Hematopoietic multipotent progenitor cell (in vitro differentiated cells): ENCODE data around the gene CEP170B. TPM values are rescaled to one million over a fixed set of nuclear protein-coding genes. Genes with fewer than 3 reads are reported as not detected.
A peak's percentile ranks its signal among the peaks of the same experiment; 100 is the strongest.
"Not testable (repeated sequence)": the region's sequence is repeated elsewhere in the genome, so short reads cannot be mapped to it uniquely, and the experiment has no call there.

ENCODE experiments used
- DNase-seq, 3 donors: peaks; one replicate each; pipeline ENCODE4 v3.0.0-alpha.2; 2011 to 2015; ENCODE audit warnings: low read depth in 2 of 3, low spot score in 2 of 3
- total RNA-seq: library from RNA; depleted of rRNA; stranded (reverse); fragments of >200 nt; gene quantifications from one replicate; pipeline ENCODE4 v1.2.3, GENCODE V29; 2012

Gene CEP170B
- total RNA-seq, result 0.81 TPM

DNA sequence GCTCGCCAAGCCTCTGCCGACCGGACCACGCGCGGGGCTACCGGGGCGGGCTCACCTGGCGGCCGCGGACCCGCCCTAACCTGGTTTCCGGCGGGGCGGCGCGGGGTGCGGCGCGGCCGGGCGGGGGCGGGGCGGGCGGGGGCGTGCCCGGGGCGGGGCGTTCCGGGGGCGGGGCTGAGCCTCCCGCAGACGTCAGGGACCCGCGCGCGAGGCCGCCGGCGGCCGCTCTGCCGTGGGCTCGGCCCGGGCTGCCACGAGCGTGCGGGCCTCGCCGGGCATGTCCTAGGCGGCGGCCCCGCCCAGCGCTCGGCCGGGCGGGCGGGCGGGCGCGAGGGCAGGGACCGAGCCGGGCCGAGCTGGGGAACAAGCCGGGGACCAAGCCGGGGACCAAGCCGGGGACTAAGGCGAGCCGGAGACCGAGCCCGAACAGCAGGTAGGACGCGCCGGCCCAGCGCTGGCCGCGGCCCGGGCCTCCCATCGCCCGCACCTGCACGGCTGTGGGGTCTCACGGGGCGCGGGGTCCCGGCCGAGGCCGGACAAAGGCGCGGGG is at the start of gene CEP170B:
TSS of gene CEP170B (plus strand) at position 188 of the 550 bp plus-strand sequence. CDS start 3,183 bp downstream, outside the sequence.
- peak in 1 of 3 donors; percentile 20 for DNase-seq

- no peak for DNase-seq
These were observed 48.5 kb upstream of the CEP170B start for GRCh38 chr14:104816616-104816884.

GRCh38 chr14:104817930-104818713 is 46.9 kb upstream of the CEP170B start:
- no peak for DNase-seq

- no peak for DNase-seq
These were observed 46.3 kb upstream of the CEP170B start for GRCh38 chr14:104818714-104819161.

GRCh38 chr14:104819361-104819781 is 45.7 kb upstream of the CEP170B start:
- DNase-seq, result no peak

DNA sequence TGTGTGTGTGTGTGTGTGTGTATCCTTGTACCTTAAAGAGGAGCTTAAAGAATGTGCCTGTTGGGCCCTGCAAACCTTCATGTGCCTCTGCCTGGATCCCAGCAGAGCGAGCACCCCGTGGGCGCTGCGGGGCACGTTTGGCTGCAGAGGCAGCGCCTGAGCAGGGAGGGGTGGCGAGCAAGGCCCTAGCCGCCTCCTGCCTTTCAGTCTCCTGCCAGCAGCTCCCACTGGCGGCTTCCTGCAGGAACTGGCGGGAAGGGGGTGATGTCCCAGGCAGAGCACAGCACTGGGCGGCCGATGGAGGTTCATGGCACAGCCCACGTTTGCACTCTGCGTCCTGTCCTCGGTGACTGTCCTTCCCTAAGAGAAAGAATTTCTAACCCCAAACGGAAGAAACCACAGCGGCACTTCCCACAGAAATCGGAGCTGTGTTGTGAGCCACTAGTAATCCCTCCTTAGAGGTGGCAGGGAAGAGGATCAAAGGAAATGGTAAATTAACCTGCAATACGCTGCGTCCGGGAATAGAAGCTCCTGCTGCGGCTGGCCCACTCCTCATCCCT is 44.3 kb upstream of the CEP170B start:
- DNase-seq, result no peak

DNA sequence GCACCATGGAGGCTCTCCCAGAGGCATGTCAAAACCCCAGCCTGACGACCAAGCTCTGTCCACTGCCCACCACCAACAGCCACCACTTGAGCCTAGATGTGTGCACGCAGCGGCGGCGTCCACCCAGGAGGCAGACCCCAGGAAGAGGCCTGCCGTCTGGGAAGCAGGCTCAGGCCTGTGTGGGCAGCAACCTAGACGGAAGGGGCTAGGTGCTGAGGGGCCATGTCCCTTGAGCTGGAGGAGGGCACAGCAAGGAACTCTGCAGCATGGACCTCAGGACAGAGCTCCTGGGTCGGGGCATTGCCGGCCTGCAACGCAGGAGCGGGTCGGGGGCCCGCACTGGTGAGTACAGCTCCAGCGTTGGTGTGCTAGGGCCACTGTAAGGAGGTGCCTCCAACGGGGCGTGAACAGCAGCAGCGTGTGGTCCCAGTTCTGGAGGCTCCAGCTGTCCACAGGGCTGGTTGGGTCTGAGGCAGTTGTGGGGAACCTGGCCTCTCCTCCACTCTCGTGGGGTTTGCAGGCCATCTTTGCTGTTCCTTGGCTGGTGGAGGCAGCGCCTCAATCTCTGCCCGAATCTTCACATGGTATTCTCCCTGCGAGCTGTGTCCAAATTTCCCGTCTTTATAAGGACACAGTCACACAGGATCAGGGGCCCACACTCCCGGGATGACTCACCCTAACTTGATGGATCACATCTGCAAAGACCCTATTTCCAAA is 43.7 kb upstream of the CEP170B start:
- DNase-seq, result no peak

DNA sequence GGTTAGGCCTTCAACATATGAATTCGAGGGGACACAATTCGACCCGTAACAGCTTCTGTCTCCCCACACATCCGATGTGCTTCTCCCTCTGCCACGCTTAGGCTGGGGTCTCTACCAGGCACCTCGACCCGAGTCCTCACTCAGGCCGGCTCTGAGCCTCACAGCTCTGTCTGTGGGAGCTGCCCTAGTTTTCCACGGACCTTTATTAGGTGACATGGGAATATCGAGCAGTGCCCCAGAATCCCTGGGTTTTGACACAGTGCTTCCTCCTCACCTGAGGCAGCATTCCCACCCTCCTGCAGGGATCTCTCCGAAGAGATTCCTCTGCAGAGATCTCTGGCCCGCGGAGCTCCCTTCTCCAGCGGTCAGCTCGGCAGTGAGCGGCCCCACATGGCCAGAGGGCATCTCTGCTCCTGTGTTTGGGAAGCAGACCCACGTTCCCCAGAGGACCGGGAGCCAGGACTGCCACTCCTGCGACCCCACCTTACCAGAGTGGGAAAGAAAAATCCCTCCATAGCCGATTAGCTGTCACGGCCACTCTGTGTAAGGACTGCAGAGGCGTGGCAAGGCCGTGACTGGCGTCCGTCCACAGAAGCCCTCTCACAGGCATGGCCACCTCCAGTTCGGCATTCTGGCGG is 43.0 kb upstream of the CEP170B start:
- DNase-seq, result no peak

- DNase-seq, result no peak
These were observed 42.0 kb upstream of the CEP170B start for GRCh38 chr14:104822821-104823615.

DNA sequence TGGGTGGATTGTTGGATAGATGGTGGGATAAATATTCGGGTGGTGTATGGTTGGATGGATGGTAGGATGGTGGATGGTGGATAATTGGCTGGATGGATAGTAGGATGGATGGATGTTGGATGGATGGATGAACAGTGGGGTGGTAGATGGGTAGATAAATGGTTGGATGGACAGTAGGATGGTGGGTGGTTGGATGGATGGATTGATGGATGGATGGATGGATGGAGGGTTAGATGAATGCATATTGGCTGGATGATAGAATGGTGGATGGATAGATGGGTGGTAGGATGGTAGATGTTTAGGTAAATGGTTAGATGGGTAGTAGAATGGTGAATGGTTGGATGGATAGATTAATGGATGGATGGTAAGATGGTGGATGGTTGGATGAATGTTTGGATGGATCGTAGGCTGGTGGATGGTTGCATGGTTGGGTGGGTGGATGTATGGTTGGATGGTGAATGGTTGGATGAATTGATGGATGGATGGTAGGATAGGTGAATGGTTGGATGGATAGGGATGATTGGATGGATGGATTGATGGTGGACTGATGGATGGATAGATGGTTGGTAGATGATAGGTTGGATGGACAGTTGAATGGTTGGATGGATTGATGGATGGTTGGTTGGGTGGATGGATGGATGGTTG is 40.6 kb upstream of the CEP170B start:
- DNase-seq, result no peak

GRCh38 chr14:104826189-104826860 is 38.7 kb upstream of the CEP170B start:
- peak; percentile 73 to 91 (median 85) for DNase-seq

DNA sequence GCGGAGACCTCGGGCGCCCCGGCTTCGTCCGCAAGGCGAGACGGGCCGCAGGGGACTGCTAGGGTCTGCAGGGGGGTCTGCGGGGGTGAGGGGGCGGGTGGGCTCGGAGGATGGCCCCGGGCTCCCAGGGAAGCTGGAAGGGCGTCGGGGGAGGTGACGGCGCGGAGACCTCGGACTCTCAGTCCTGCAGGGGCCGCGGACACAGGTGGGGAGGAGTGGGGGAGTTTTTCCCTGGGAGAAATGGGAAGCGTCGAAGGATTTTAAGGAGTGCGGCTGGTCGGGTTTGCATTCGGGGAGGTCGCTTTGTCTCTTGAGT is 38.2 kb upstream of the CEP170B start:
- no peak for DNase-seq

DNA sequence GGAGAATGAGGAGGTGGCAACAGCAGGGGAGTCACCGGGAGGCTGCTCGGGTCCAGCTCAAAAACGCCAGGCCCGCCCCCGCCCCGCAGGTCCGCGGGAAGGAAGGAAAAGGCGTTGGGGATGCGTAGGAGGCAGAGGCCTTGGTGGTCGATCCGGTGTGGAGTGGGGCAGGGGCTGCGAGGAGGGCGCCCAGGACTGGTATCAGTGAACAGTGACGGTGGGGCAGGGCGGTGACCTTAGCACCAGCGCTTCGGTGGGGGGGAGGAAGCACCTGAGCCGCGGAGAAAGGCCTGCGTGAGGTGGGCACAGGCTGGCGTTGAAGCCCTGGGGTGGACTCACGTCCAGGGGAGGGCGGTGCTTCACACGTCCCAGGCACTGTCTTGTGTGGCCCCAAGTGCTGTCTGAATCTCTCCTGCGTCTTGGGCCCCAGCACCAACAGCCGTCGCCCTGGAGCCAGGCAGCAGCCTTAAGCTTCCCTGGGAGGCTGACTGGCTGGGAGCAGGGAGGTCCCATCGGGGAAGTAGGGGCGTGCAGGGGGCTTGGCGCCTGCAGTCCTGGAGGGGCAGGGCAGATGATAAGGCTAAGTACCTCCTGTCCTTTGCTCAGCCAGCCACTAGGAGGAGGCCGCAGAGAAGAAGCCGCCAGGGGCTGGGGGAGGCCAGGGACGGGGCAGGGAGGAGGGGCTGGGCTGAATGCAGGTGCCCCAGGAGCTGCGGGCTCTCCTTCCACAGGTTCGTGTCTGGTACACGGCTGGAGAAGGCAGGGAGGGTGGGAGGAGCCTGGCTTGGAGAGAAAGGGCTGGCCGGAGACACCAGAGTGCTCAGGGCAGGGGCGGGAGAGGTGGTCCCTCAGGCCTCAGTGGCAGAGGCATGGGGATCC is 37.7 kb upstream of the CEP170B start:
- DNase-seq, result peak in 2 of 3 donors; percentile 67 to 81

- no peak for DNase-seq
These were observed 34.3 kb upstream of the CEP170B start for GRCh38 chr14:104830781-104831180.

DNA sequence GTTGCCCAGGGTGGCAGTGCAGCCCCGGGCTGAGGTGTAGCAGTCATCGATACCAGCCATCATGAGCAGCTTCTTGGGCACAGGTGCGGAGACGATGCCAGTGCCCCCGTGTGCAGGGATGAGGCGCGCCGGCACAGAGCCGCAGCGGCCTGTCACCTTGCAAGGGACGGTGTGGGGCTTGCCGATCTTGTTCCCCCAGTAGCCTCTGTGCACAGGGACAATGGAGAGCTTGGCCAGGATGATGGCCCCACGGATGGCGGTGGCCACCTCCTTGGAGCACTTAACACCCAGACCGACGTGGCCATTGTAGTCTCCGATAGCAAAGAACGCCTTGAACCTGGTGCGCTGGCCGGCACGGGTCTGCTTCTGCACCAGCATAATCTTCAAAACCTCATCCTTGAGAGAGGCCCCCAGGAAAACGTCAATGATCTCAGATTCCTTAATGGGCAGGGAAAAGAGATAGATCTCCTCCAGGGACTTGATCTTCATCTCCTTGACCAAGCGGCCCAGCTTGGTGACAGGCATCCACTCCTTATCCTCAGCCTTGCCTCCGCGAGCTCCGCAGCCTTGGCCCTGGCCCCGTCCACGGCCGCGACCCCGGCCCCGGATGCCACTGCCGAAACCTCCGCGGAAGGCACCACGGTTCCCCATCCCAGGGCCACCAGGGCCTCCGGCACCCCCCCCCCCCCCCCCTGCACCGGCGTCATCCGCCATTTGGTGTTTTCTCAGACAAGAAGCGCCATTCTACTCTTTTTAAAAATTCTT is 28.7 kb upstream of the CEP170B start:
- not testable (repeated sequence) for DNase-seq

- no peak for DNase-seq
These were observed 23.3 kb upstream of the CEP170B start for GRCh38 chr14:104841730-104842129.

DNA sequence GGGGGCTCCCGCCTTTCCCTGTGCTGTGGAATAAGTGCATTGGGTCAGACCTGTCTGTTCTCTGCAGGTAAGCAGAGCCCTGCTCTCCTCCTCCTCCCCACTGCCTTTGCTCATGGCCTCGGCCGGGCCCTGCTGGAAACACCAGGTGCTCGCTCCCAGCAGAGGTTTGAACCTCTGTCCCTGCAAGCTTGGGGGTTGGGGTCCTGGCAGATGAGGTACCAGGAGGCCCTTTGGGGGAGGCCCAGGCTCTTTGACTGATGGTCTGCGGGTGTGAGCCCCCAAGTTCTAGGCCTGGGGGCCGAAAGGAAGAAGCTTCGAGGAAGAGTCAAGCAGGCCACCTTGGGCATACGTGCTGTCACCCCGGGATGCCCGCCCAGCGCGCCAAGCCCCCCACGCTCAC is 22.1 kb upstream of the CEP170B start:
- DNase-seq, result no peak
